A673 (cell line): ENCODE results near the gene PLEK.

ENCODE experiments used
- CTCF ChIP-seq: fragments of 300-800, 200-600 bp; sonication (generic); conservative IDR thresholded peaks from 2 replicates; pipeline ENCODE4 v1.5.1; 2017; ENCODE audit warnings: low read depth, mild to moderate bottlenecking, antibody characterized with exemption, low read length, moderate library complexity, mixed read lengths
- EZH2 ChIP-seq: fragments of 200-600 bp; sonication (generic); IDR thresholded peaks from 2 replicates; pipeline ENCODE4 v1.6.1; 2017; ENCODE audit warnings: borderline replicate concordance, low read depth, mild to moderate bottlenecking, mixed read lengths, antibody characterized with exemption, low read length; ENCODE audit not compliant: poor library complexity, severe bottlenecking

- TF ChIP-seq CTCF (no peak), EZH2 (no peak)
These were observed 23.7 kb downstream of the PLEK start for GRCh38 chr2:68388772-68389171.
